Measurements from ENCODE around the gene DNAJA4. TPM values are rescaled to one million over a fixed set of nuclear protein-coding genes. Genes with fewer than 3 reads are reported as not detected.
A peak's percentile ranks its signal among the peaks of the same experiment; 100 is the strongest.

The DNAJA4 gene
- total RNA-seq, 1 donor from 2014 or later, result 34.4 TPM

- H3K4me3 ChIP-seq, result no peak overlapping the region
- H3K27me3 ChIP-seq (ENCODE audit: low read depth), result no peaks in the 10 kb centered on the region
- no peaks in the 10 kb centered on the region for H3K9me3 ChIP-seq
- H3K36me3 ChIP-seq, result no peaks in the 10 kb centered on the region
- TF ChIP-seq CTCF (IDR thresholded peaks at IDR 0.05), result no peak
- no peak for ATAC-seq
- H3K27ac ChIP-seq, result peak overlapping the region; percentile 58
- intact Hi-C loops (cut with DNase I), result no loop called here
- H3K4me1 ChIP-seq, result no peaks in the 10 kb centered on the region
- DNase-seq, result peak; percentile 21
Observed at GRCh38 chr15:78322724-78323521, 58.6 kb downstream of the DNAJA4 start.

- DNase-seq (no peak), ATAC-seq (no peak)
- Histone ChIP-seq H3K4me3 (no peak overlapping the region), H3K4me1 (no peaks in the 10 kb centered on the region), H3K9me3 (no peaks in the 10 kb centered on the region), H3K27me3 (ENCODE audit: low read depth) (no peaks in the 10 kb centered on the region), H3K36me3 (no peaks in the 10 kb centered on the region), H3K27ac (no peak overlapping the region)
- intact Hi-C loops (cut with DNase I), result no loop called here
- TF ChIP-seq CTCF (IDR thresholded peaks at IDR 0.05), result no peak
Observed at GRCh38 chr15:78323693-78324092, 59.3 kb downstream of the DNAJA4 start.

GRCh38 chr15:78324144-78324543, 59.8 kb downstream of the DNAJA4 start:
- Histone ChIP-seq H3K4me3 (no peak overlapping the region), H3K27me3 (ENCODE audit: low read depth) (no peaks in the 10 kb centered on the region), H3K36me3 (no peaks in the 10 kb centered on the region), H3K27ac (no peak overlapping the region), H3K4me1 (no peaks in the 10 kb centered on the region), H3K9me3 (no peaks in the 10 kb centered on the region)
- intact Hi-C loops (cut with DNase I), result no loop called here
- TF ChIP-seq CTCF (IDR thresholded peaks at IDR 0.05), result no peak
- DNase-seq (no peak), ATAC-seq (no peak)

- no peak overlapping the region for H3K27ac ChIP-seq
- intact Hi-C loops (cut with DNase I), result no loop called here
- no peak for TF ChIP-seq CTCF (IDR thresholded peaks at IDR 0.05)
Observed at GRCh38 chr15:78325092-78325843, 60.9 kb downstream of the DNAJA4 start.

GRCh38 chr15:78327466-78327865, 63.1 kb downstream of the DNAJA4 start:
- Histone ChIP-seq H3K9me3 (no peaks in the 10 kb centered on the region), H3K4me3 (no peak overlapping the region), H3K27ac (no peak overlapping the region), H3K4me1 (no peaks in the 10 kb centered on the region), H3K36me3 (no peaks in the 10 kb centered on the region), H3K27me3 (ENCODE audit: low read depth) (no peaks in the 10 kb centered on the region)
- intact Hi-C loops (cut with DNase I), result no loop called here
- DNase-seq (no peak), ATAC-seq (no peak)
- TF ChIP-seq CTCF (IDR thresholded peaks at IDR 0.05), result no peak

More at GRCh38 chr15:78325092-78325843, 60.9 kb downstream of the DNAJA4 start:
- no peak for ATAC-seq
- no peak overlapping the region for H3K4me3 ChIP-seq
- no peak for DNase-seq
- no peaks in the 10 kb centered on the region for H3K27me3 ChIP-seq (ENCODE audit: low read depth)
- H3K36me3 ChIP-seq, result no peaks in the 10 kb centered on the region
- no peaks in the 10 kb centered on the region for H3K9me3 ChIP-seq
- H3K4me1 ChIP-seq, result no peaks in the 10 kb centered on the region

Data from lower lobe of right lung (tissue), 2 donors.